Trophoblast cell (in vitro differentiated cells and primary cell): Measurements from ENCODE around the gene GTF2F2.
A peak's percentile ranks its signal among the peaks of the same experiment; 100 is the strongest.
"Not testable (repeated sequence)": the region's sequence is repeated elsewhere in the genome, so short reads cannot be mapped to it uniquely, and the experiment has no call there.

Experiments
- DNase-seq, 2 donors: peaks; one replicate each; pipeline ENCODE4 v3.0.0-alpha.2; 2016
- H2AFZ ChIP-seq: 2 replicates; pipeline ENCODE4 v1.6.1; 2013; ENCODE audit warnings: low read length, moderate library complexity, mild to moderate bottlenecking; ENCODE audit not compliant: insufficient read depth, poor library complexity
- H2AK5ac ChIP-seq: 2 replicates; pipeline ENCODE4 v1.6.1; 2013; ENCODE audit warnings: mild to moderate bottlenecking, low read length
- H2BK120ac ChIP-seq: 2 replicates; pipeline ENCODE4 v1.6.1; 2013; ENCODE audit warnings: low read length, mild to moderate bottlenecking, moderate library complexity; ENCODE audit not compliant: insufficient read depth, poor library complexity
- H2BK12ac ChIP-seq: 2 replicates; pipeline ENCODE4 v1.6.1; 2013; ENCODE audit warnings: mild to moderate bottlenecking, low read length, moderate library complexity
- H2BK5ac ChIP-seq: 2 replicates; pipeline ENCODE4 v1.6.1; 2013; ENCODE audit warnings: low read length, low read depth, moderate library complexity, mild to moderate bottlenecking; ENCODE audit not compliant: poor library complexity
- H3K14ac ChIP-seq: 2 replicates; pipeline ENCODE4 v1.6.1; 2013; ENCODE audit warnings: mild to moderate bottlenecking, low read length
- H3K18ac ChIP-seq: 2 replicates; pipeline ENCODE4 v1.6.1; 2013; ENCODE audit warnings: mild to moderate bottlenecking, low read length
- H3K23ac ChIP-seq: 2 replicates; pipeline ENCODE4 v1.6.1; 2013; ENCODE audit warnings: low read length
- H3K27ac ChIP-seq: 2 replicates; pipeline ENCODE4 v1.5.1; 2013; ENCODE audit warnings: low read depth, mild to moderate bottlenecking, inconsistent platforms, low read length, moderate library complexity
- H3K27me3 ChIP-seq: 2 replicates; pipeline ENCODE4 v1.6.1; 2013; ENCODE audit warnings: inconsistent platforms, mild to moderate bottlenecking, low read length, moderate library complexity; ENCODE audit not compliant: insufficient read depth
- H3K36me3 ChIP-seq, 2 experiments: 1 replicate in 1 of 2; 2 replicates in 1 of 2; pipeline ENCODE4 v1.6.1; 2013; ENCODE audit warnings: low read length in 2 of 2, mild to moderate bottlenecking in 2 of 2, moderate library complexity in 1 of 2; ENCODE audit not compliant: insufficient read depth in 2 of 2, control insufficient read depth in 1 of 2
- H3K4ac ChIP-seq: 2 replicates; pipeline ENCODE4 v1.6.1; 2013; ENCODE audit warnings: low read depth, mild to moderate bottlenecking, low read length, moderate library complexity
- H3K4me1 ChIP-seq, 2 experiments: 1 replicate in 1 of 2; 2 replicates in 1 of 2; pipeline ENCODE4 v1.6.1; 2013; ENCODE audit warnings: low read length in 2 of 2, mild to moderate bottlenecking in 2 of 2, moderate library complexity in 1 of 2; ENCODE audit not compliant: insufficient read depth in 2 of 2, control insufficient read depth in 1 of 2
- H3K4me2 ChIP-seq: 2 replicates; pipeline ENCODE4 v1.6.1; 2013; ENCODE audit warnings: inconsistent platforms, mild to moderate bottlenecking, low read length, moderate library complexity
- H3K4me3 ChIP-seq: 2 replicates; pipeline ENCODE4 v1.5.1; 2013; ENCODE audit warnings: mild to moderate bottlenecking, low read depth, low read length, inconsistent platforms
- H3K79me1 ChIP-seq: one replicate; pipeline ENCODE4 v1.6.1; 2013; ENCODE audit warnings: low read length
- H3K79me2 ChIP-seq: 2 replicates; pipeline ENCODE4 v1.6.1; 2013; ENCODE audit warnings: low read length, mild to moderate bottlenecking; ENCODE audit not compliant: control insufficient read depth, insufficient read depth, poor library complexity
- H3K9ac ChIP-seq: 2 replicates; pipeline ENCODE4 v1.6.1; 2013; ENCODE audit warnings: mild to moderate bottlenecking, low read length
- H3K9me3 ChIP-seq: 2 replicates; pipeline ENCODE4 v1.6.1; 2013; ENCODE audit warnings: low read depth, mild to moderate bottlenecking, control low read depth, inconsistent platforms, low read length; ENCODE audit not compliant: insufficient read depth
- H4K12ac ChIP-seq: 2 replicates; pipeline ENCODE4 v1.6.1; 2013; ENCODE audit warnings: low read depth, mild to moderate bottlenecking, low read length, moderate library complexity
- H4K8ac ChIP-seq: 2 replicates; pipeline ENCODE4 v1.6.1; 2013; ENCODE audit warnings: low read depth, mild to moderate bottlenecking, low read length, moderate library complexity
- H4K91ac ChIP-seq: one replicate; pipeline ENCODE4 v1.6.1; 2013; ENCODE audit warnings: low read depth, mild to moderate bottlenecking, low read length, moderate library complexity
- WGBS: extraction: QIAGEN DNeasy Blood & Tissue Kit; methylation state at CpG from one replicate; pipeline ENCODE4 v1.1.7; 2013; ENCODE audit warnings: missing lambda C conversion rate; ENCODE audit not compliant: insufficient read length, insufficient coverage; ENCODE audit errors: extremely low coverage; 5-methylcytosine and 5-hydroxymethylcytosine counted together

The GTF2F2 gene

DNA sequence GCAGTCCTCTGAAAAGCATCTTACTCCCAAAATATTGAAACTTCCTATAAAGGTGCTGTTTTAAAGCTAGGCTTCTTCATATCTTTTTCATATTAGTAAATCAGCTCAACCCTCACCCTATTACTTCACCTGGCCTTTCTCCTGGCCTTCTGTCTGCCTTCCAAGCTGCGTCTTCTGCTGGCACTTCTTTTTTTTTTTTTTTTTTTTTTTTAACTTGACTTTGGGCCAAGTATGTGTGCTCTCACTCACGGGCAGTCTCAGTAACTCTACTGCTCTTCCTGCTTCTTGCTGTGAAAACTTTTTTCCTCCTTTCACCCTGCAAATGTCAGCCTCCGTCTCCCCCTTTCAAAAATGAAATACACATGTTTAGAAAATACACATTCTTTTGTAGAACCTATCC is 121.8 kb downstream of the GTF2F2 start:
- H4K8ac ChIP-seq: no peak overlapping the region
- H3K27me3 ChIP-seq: no peaks in the 10 kb centered on the region
- H3K4me1 ChIP-seq: no peaks in the 10 kb centered on the region
- no peak overlapping the region for H3K14ac ChIP-seq
- H3K18ac ChIP-seq: no peak overlapping the region
- H2BK120ac ChIP-seq: no peak overlapping the region
- H4K12ac ChIP-seq: no peak overlapping the region
- no peak overlapping the region for H4K91ac ChIP-seq
- H3K79me1 ChIP-seq: no peaks in the 10 kb centered on the region
- no CpG with 5 or more reads among the region's 3 CpGs for WGBS
- no peak overlapping the region for H2BK12ac ChIP-seq
- H3K4ac ChIP-seq: no peak overlapping the region
- no peak overlapping the region for H3K27ac ChIP-seq
- no peak overlapping the region for H3K4me2 ChIP-seq
- no peak overlapping the region for H3K4me3 ChIP-seq
- H3K79me2 ChIP-seq: no peaks in the 10 kb centered on the region
- no peak overlapping the region for H3K23ac ChIP-seq
- no peak overlapping the region for H2AK5ac ChIP-seq
- H3K9me3 ChIP-seq: no peaks in the 10 kb centered on the region
- H3K9ac ChIP-seq: no peak overlapping the region
- no peak for DNase-seq
- no peak overlapping the region for H2AFZ ChIP-seq
- H2BK5ac ChIP-seq: no peak overlapping the region
- H3K36me3 ChIP-seq: no peaks in the 10 kb centered on the region

DNA sequence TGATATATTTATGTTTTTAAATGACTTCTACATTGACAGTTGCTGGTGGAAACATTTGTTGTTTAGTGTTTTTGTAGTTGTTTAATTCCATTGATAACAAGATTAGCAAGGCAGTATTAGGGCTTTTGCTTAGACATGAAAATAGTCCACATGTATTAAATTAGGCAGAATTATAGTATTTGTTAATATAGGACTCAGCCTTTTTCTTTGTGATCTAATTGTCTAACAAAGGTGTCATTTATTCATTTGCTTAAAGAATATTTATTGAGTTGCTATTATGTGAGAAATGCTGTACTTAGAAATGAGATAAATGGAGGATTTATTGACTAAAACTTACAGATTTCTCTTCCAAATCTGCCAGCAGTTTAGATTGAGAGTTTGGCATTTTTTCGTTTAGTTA is 122.2 kb downstream of the GTF2F2 start:
- H3K27ac ChIP-seq: no peak overlapping the region
- H3K18ac ChIP-seq: no peak overlapping the region
- H3K4ac ChIP-seq: no peak overlapping the region
- no peak for DNase-seq
- no peaks in the 10 kb centered on the region for H3K27me3 ChIP-seq
- WGBS: no CpG with 5 or more reads among the region's 1 CpG
- no peak overlapping the region for H4K12ac ChIP-seq
- H4K8ac ChIP-seq: no peak overlapping the region
- no peaks in the 10 kb centered on the region for H3K4me1 ChIP-seq
- no peak overlapping the region for H2BK5ac ChIP-seq
- H3K79me1 ChIP-seq: no peaks in the 10 kb centered on the region
- H2AFZ ChIP-seq: no peak overlapping the region
- no peak overlapping the region for H2BK120ac ChIP-seq
- H2AK5ac ChIP-seq: no peak overlapping the region
- no peak overlapping the region for H3K4me3 ChIP-seq
- H3K36me3 ChIP-seq: no peaks in the 10 kb centered on the region
- no peak overlapping the region for H2BK12ac ChIP-seq
- no peak overlapping the region for H3K9ac ChIP-seq
- no peak overlapping the region for H3K4me2 ChIP-seq
- H3K9me3 ChIP-seq: no peaks in the 10 kb centered on the region
- H4K91ac ChIP-seq: no peak overlapping the region
- H3K23ac ChIP-seq: no peak overlapping the region
- no peaks in the 10 kb centered on the region for H3K79me2 ChIP-seq
- no peak overlapping the region for H3K14ac ChIP-seq

DNA sequence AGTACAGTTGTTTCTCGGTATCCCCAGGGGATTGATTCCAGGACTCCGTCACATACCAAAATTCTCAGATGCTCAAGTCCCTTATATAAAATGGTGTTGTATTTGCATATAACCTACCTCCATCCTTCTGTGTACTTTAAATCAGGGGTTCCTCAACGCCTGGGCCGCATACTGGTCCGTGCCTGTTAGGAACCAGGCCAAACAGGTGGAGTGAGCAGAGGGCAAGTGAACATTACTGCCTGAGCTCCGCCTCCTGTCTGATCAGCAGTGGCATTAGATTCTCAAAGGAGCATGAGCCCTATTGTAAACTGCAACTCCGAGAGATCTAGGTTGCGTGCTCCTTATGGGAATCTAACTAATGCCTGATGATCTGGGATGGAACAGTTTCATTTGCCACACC is 122.8 kb downstream of the GTF2F2 start:
- H3K23ac ChIP-seq: no peak overlapping the region
- no peaks in the 10 kb centered on the region for H3K36me3 ChIP-seq
- H3K4me2 ChIP-seq: no peak overlapping the region
- H3K14ac ChIP-seq: no peak overlapping the region
- H3K4ac ChIP-seq: no peak overlapping the region
- no peak for DNase-seq
- H3K4me3 ChIP-seq: no peak overlapping the region
- peak overlapping the region; percentile 65 for H3K18ac ChIP-seq
- no CpG with 5 or more reads among the region's 8 CpGs for WGBS
- H4K91ac ChIP-seq: no peak overlapping the region
- no peak overlapping the region for H2AFZ ChIP-seq
- no peak overlapping the region for H3K27ac ChIP-seq
- H2BK12ac ChIP-seq: peak overlapping the region; percentile 58
- H2BK120ac ChIP-seq: peak overlapping the region; percentile 13
- no peaks in the 10 kb centered on the region for H3K4me1 ChIP-seq
- H3K27me3 ChIP-seq: no peaks in the 10 kb centered on the region
- H4K8ac ChIP-seq: no peak overlapping the region
- H3K79me1 ChIP-seq: no peaks in the 10 kb centered on the region
- no peak overlapping the region for H2AK5ac ChIP-seq
- no peak overlapping the region for H3K9ac ChIP-seq
- no peak overlapping the region for H2BK5ac ChIP-seq
- peak overlapping the region; percentile 30 for H4K12ac ChIP-seq
- H3K9me3 ChIP-seq: no peaks in the 10 kb centered on the region
- H3K79me2 ChIP-seq: no peaks in the 10 kb centered on the region

DNA sequence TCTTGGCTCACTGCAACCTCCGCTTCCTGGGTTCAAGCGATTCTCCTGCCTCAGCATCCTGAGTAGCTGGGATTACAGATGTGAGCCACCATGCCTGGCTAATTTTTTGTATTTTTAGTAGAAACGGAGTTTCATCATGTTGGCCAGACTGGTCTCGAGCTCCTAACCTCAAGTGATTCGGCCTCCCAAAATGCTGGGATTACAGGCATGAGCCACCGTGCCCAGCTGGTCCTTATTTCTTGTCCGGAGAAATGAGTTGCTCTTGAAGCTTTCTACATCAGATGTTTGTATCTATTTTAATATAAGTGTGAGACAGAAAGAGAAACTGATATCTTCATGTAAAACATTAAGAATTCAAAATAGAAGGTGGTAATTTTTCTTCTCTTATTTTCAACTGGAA is 124.4 kb downstream of the GTF2F2 start:
- not testable (repeated sequence) for H4K12ac ChIP-seq, H4K8ac ChIP-seq, H3K9me3 ChIP-seq, H3K4me1 ChIP-seq, H2BK5ac ChIP-seq, H3K27ac ChIP-seq, H3K36me3 ChIP-seq, H2AFZ ChIP-seq, H3K79me1 ChIP-seq, H3K27me3 ChIP-seq, DNase-seq, H3K23ac ChIP-seq, H2BK120ac ChIP-seq, H3K4me3 ChIP-seq, H3K4ac ChIP-seq, H3K79me2 ChIP-seq, H3K18ac ChIP-seq, H3K4me2 ChIP-seq, H2AK5ac ChIP-seq, H4K91ac ChIP-seq, H2BK12ac ChIP-seq, H3K14ac ChIP-seq, H3K9ac ChIP-seq
- WGBS: no CpG with 5 or more reads among the region's 7 CpGs
